DMS79 (cell line): ENCODE data around the gene CEP85L.
A peak's percentile ranks its signal among the peaks of the same experiment; 100 is the strongest.

Source experiments
- DNase-seq: peaks from one replicate; lab custom pipeline; 2025; lab: John Stamatoyannopoulos, UW

CEP85L gene

GRCh38 chr6:118536478-118536877 lies 114.9 kb downstream of the CEP85L start:
- no peak for DNase-seq

DNA sequence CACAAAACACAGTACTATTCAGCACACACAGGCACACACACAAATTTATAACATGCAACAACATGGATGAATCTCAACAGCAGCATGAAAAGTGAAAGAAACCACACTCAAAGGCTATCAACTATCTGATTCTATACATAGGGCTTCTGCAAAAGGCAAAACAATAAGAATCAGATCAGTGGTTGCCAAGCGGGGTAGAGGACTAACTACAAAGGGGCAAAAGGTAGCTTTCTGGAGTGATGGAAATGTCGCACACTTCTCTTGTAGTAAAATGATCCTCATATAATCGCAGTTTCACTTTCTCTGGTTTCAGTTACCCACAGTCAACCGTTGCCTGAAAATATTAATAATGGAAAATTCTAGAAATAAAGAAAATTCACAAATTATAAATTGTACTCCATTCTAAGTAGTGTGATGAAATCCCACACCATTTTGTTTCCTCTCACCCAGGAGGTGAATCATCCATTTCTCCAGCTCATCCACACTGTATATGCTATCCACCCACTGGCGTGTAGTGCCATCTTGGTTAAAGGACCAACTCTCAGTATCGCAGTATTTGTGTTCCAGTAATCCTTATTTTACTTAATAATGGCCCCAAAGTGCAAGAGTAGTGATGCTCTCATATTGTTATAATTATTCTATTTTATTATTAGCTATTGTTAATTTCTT lies 116.1 kb downstream of the CEP85L start:
- no peak for DNase-seq

DNA sequence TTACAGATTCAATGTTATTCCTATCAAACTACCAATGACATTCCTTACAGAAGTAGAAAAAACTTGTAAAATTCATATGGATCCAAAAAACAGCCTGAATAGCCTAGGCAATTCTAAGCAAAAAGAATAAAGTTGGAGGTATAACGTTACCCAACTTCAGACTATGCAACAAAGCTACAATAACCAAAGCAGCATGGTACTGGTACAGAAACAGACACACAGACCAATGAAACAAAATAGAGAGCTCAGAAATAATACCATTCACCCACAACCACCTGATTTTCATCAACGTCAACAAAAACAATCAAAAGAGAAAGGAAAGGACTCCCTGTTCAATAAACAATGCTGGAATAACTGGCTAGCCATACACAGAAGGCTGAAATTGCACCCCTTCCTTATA lies 120.4 kb downstream of the CEP85L start:
- DNase-seq, result no peak

GRCh38 chr6:118529756-118530155 lies 121.6 kb downstream of the CEP85L start:
- DNase-seq, result no peak

DNA sequence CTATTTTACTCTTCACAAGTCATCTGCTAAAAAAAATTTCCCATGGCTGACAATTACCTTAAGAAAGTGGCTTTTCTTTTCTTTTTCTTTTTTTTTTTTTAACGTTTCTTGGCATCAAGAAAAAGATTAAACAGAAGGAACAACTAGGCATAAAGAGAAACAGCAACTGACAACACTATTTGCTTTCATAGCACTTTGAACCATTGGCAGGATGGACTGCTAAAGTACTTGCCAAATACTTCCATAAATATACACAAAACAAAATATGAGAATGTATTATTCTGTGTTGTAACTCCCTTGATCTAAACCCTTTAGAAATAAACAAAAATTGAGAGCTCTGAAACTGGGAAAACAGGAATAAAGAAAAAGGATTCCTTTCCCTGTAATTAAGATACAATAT lies 123.3 kb downstream of the CEP85L start:
- no peak for DNase-seq

DNA sequence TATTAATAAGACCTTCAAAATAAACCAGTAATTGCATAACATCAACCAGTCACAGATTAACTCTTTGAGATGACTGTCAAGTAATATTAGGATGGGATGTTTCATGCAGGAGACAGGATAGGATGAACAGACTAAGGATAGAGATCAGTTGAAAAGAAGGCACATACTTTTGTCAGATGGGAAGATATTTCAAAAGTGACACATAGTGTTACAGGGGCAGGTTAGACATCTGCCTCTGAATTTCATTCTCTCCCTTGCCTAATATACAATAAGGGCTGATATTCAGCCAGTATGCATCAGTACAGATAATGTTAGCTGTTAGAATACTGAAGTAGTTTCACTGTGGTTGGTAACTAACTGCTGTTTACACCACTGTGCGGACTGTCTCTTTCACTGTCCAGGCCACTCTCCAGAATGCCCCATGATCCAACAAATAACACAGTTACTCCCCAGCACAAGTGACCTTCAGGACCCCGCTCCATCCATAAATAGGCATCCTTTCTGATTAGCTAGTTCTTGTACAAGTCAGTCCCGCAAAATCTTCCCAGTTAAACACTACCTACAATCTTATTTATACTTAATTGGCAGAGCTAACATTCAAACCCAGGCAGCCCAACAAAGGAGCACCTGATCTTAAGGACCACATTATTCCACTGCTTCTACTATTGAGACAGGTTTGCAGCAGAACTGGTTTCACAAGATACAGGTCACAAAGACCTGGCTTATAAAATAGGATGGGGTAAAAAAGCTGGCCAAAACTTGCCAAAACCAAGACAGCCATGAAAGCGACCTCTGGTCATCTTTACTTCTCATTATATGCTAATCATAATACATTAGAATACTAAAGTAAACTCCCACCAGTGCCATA lies 125.2 kb downstream of the CEP85L start:
- DNase-seq, result no peak

- no peak for DNase-seq
Measured at GRCh38 chr6:118524686-118525085, 126.7 kb downstream of the CEP85L start.

GRCh38 chr6:118523216-118523615 lies 128.2 kb downstream of the CEP85L start:
- DNase-seq, result no peak

- no peak for DNase-seq
Measured at GRCh38 chr6:118522422-118522821, 129.0 kb downstream of the CEP85L start.

DNA sequence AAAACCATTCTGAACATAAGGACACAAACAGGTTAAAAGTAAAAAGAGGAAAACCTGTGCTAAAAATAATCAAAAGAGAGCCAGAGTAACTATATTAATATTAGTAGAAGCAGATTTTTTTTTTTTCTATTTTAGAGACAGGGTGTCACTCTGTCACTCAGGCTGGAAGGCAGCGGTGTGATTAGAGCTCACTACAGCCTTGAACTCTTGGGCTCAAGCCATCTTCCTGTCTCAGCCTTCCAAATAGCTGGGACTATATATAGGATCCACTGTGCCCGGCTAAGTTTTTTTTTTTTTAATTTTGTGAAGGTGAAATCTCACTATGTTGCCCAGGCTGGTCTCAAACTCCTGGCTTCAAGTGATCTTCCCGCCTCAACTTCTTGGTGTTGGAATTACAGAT lies 136.7 kb downstream of the CEP85L start:
- no peak for DNase-seq

DNA sequence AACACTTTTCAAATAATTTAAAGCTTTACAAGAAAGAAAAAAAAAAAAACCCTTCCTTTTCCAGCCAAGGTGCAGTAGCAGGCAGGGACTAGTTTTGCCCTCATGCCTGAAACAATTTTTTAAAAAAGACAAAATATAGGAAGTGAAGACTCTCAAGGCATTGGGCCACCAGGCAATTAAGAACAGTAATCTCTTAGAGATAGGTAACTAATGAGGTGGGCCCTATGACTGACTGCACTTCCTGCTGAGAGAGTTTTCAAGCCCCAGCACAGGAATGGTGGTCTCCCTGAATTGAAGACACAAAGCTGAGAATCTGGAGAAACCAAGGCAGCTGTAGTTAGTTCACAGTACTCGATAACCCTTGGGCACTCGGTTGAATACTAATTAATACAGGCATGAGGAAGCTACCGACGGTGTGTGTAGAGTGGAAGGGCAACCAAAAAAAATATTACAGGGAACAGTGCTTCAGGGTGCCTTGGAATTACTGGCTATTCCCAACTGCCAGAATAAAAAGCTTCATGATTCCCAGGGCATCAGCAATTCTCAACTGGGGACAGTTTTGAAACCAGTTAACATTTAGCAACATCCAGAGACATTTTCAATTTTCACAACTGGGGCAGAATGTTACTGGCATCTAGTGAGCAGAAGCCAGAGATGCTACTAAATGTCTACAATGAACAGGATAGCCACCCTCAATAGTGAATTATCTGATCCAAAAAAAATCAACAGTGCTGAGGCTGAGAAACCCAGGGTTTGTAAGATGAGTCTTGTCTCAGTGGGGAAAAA lies 139.3 kb downstream of the CEP85L start:
- no peak for DNase-seq

GRCh38 chr6:118509009-118509617 lies 142.3 kb downstream of the CEP85L start:
- peak; percentile 7 for DNase-seq

GRCh38 chr6:118507636-118508035 lies 143.8 kb downstream of the CEP85L start:
- DNase-seq, result no peak

DNA sequence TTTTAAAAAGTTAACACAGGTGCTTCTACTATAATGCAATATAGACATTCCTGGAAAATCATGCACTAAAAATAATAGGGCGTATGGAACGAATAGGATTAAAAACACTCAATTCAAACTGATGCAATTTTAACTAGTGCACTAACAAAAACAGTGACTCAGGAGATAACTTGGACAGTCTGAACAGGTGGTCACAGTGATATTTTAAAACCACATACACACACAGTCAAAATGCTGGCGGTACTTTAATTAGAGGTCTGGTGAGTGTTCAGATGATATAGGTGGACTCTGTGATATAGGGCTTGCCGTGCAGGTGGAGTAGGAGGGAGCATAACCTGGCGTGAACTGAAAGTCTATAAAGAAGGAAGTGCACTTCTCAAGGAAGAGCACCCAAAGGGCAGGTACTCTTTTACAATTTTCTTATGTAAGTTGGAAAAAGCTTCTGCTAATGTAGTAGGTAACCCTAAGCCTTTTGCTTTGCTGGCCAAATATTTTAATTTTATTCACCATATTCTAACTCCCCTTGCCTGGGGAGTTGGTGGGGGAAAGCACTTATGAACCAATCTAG lies 145.2 kb downstream of the CEP85L start:
- DNase-seq, result no peak

- DNase-seq, result no peak
Measured at GRCh38 chr6:118505656-118506055, 145.7 kb downstream of the CEP85L start.

GRCh38 chr6:118504611-118505010 lies 146.8 kb downstream of the CEP85L start:
- DNase-seq, result no peak

GRCh38 chr6:118502169-118502568 lies 149.2 kb downstream of the CEP85L start:
- no peak for DNase-seq

- no peak for DNase-seq
Measured at GRCh38 chr6:118501765-118502164, 149.6 kb downstream of the CEP85L start.

DNA sequence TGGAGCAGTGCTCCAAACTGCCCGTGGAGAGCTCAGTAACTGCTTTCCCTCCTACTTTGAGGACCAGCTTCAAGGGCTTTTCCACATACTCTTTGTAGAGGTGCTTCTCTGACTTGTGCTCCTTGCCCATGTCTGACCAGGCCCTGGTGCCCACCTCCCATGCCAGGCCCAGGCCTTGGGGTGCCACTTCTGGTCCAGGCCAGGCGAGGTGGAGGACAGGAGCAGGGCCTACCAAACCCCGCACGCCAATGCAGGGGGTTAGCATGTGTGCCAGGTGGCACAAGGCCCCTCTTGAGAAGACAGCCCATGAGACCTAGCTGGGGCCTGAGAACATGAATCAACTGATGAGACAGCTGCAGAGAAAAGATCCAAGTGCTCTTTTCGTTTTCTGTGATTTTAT lies 150.3 kb downstream of the CEP85L start:
- no peak for DNase-seq

GRCh38 chr6:118500130-118501015 lies 151.0 kb downstream of the CEP85L start:
- DNase-seq, result no peak
